K562 (cell line): ENCODE data around the gene MLXIPL. TPM values are rescaled to one million over a fixed set of nuclear protein-coding genes. Genes with fewer than 3 reads are reported as not detected.
A peak's percentile ranks its signal among the peaks of the same experiment; 100 is the strongest.

Experiments used
- BDP1 ChIP-seq: IDR thresholded peaks from 3 replicates; pipeline ENCODE4 v1.6.1; 2011; ENCODE audit not compliant: insufficient read length, insufficient read depth
- HBP1 ChIP-seq: fragments of 450-650 bp; formaldehyde crosslinking; IDR thresholded peaks from 2 replicates; pipeline ENCODE4 v1.4.0; 2022; ENCODE audit warnings: missing genetic modification characterization
- HMBOX1 ChIP-seq: sonication (generic); IDR thresholded peaks from 2 replicates; pipeline ENCODE4 v1.6.1; 2016
- NR2C1 ChIP-seq, 2 experiments: fragments of 450-650 bp; IDR thresholded peaks; 2 replicates each; pipeline ENCODE4 v1.6.1; 2017; ENCODE audit warnings: mild to moderate bottlenecking in 2 of 2, antibody characterized with exemption in 1 of 2, inconsistent platforms in 1 of 2, missing compliant biosample characterization in 1 of 2, missing genetic modification characterization in 1 of 2
- PCBP1 ChIP-seq: fragments of 200-400 bp; formaldehyde crosslinking; IDR thresholded peaks from 2 replicates; pipeline ENCODE4 v1.6.1; 2018; ENCODE audit warnings: mild to moderate bottlenecking, low read depth, low read length; ENCODE audit not compliant: poor library complexity, severe bottlenecking
- POLR2A ChIP-seq: fragments of 450-650 bp; conservative IDR thresholded peaks from 2 replicates; pipeline ENCODE4 v1.6.1; 2016
- POLR2B ChIP-seq: fragments of 450-650 bp; IDR thresholded peaks from 2 replicates; pipeline ENCODE4 v1.6.1; 2018; ENCODE audit warnings: low read depth; ENCODE audit not compliant: partially characterized antibody
- RBM34 ChIP-seq: fragments of 200-400 bp; formaldehyde crosslinking; IDR thresholded peaks from 2 replicates; pipeline ENCODE4 v1.6.1; 2018; ENCODE audit warnings: low read length, borderline replicate concordance; ENCODE audit not compliant: insufficient read depth
- SNIP1 ChIP-seq: fragments of 450-650 bp; IDR thresholded peaks from 2 replicates; pipeline ENCODE4 v1.7.1; 2017; ENCODE audit warnings: low read depth, mild to moderate bottlenecking
- ZNF347 ChIP-seq: fragments of 450-650 bp; formaldehyde crosslinking; IDR thresholded peaks from 2 replicates; pipeline ENCODE4 v1.4.0; 2020; ENCODE audit warnings: low read depth, mild to moderate bottlenecking, moderate library complexity
- ZNF639 ChIP-seq, 2 experiments: fragments of 200-800 bp in 1 of 2; sonication (Bioruptor generic) in 1 of 2; sonication (generic) in 1 of 2; formaldehyde crosslinking in 1 of 2; IDR thresholded peaks in 1 of 2; conservative IDR thresholded peaks in 1 of 2; 2 replicates each; pipeline versions ENCODE4 v1.5.0 to v1.6.1; 2016 to 2020; ENCODE audit warnings: missing compliant biosample characterization in 1 of 2, missing genetic modification characterization in 1 of 2, missing genetic modification reagents in 1 of 2
- polyA plus RNA-seq, 8 experiments: library from polyadenylated mRNA; depleted of rRNA in 4 of 8; stranded (reverse) in 5 of 8; unstranded in 3 of 8; fragments of >200 nt; fragmentation: Nextera tagmentation in 2 of 8; fragmentation: Illumina TruSeq in 1 of 8; extraction: Ambion mirVana in 2 of 8; extraction: Trizol in 1 of 8; gene quantifications; 2 replicates each; pipeline versions ENCODE4 v1.2.1 to v1.2.3, GENCODE V29; 2011 to 2014; ENCODE audit warnings: inconsistent platforms in 1 of 8, missing spikeins in 1 of 8
- total RNA-seq, 7 experiments: library from RNA; depleted of rRNA in 6 of 7; stranded (reverse); fragments of >200 nt in 6 of 7; fragmentation: Illumina TruSeq in 2 of 7; extraction: Trizol in 2 of 7; gene quantifications; 2 replicates each; pipeline versions ENCODE4 v1.2.1 to v1.2.3, GENCODE V29; 2011 to 2021; ENCODE audit warnings: low replicate concordance in 1 of 7
- TF ChIP-seq, protein P1 (sequence below): fragments of 250-450 bp; sonication (Bioruptor Pico); IDR thresholded peaks from 2 replicates; pipeline ENCODE4 v1.4.0; 2020; ENCODE audit warnings: mild to moderate bottlenecking, moderate library complexity
- TF ChIP-seq, protein P2 (sequence below): sonication (generic); formaldehyde crosslinking; IDR thresholded peaks from 2 replicates; pipeline ENCODE4 v1.8.0; 2023; ENCODE audit warnings: mild to moderate bottlenecking, missing genetic modification reagents
- TF ChIP-seq, protein P3 (sequence below): fragments of 250-450 bp; sonication (Bioruptor Pico); IDR thresholded peaks from 2 replicates; pipeline ENCODE4 v1.8.0; 2022; ENCODE audit warnings: inconsistent platforms
- TF ChIP-seq, protein P4 (sequence below): sonication (generic); formaldehyde crosslinking; IDR thresholded peaks from 2 replicates; pipeline ENCODE4 v1.8.1; 2023; ENCODE audit warnings: mild to moderate bottlenecking, missing genetic modification reagents, moderate library complexity

MLXIPL gene
- total and polyA plus RNA-seq, 9 of the 15 experiments (the other 6 are each of a cell fraction or from before 2014, with no cell fraction given) = 0.11 to 18.4 (median 1.4) TPM

DNA sequence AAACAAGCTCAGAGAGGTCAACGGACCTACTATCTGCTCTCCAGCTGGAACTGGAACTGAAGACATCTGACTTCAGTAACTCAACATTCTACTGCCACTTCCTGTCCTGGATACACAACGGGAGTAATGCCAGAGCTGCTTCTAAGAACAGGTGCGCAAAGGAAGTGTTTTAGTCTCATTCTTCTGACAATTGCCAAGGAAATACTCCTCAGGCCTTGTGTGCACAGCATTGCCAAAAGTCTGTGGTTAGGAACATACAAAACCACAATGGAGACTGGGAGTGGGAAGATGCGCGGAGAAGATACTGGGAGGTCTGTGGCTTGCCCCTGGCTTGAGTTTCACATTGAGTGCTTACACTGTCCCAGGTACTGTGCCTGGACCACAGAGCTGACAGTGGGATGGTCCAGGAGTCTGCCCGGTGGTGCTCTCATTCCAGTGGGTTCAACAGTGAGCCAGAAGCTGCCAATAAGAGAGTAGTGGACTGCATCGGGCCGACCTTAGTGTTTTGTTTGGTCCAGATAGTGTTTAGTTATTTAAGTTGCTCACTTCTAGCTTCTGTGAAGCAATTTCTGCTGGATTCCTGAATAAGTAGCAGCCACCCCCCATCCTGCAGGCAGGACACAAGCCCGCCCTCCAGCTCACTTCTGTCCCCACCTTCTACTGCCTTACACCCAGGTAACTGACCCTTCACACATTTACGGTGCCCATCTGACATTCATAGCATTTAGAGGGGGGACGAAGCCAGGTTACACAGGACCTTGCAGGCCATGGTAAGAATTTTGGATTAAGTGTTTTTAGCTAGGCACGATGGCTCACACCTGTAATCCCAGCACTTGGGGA is 56.3 kb downstream of the MLXIPL start (continued):
- TF ChIP-seq HMBOX1 = no peak
- TF ChIP-seq NR2C1 (IDR thresholded peaks at IDR 0.05) = no peak
- no peak for TF ChIP-seq NR2C1 (tag; IDR thresholded peaks at IDR 0.05)
- no peak for TF ChIP-seq SNIP1
- TF ChIP-seq ZNF639 (CRISPR knock-in tag; conservative IDR thresholded peaks at IDR 0.05 in 1 of 2, IDR thresholded peaks at IDR 0.05 in 1 of 2) = no peak
- TF ChIP-seq, protein P1, sequence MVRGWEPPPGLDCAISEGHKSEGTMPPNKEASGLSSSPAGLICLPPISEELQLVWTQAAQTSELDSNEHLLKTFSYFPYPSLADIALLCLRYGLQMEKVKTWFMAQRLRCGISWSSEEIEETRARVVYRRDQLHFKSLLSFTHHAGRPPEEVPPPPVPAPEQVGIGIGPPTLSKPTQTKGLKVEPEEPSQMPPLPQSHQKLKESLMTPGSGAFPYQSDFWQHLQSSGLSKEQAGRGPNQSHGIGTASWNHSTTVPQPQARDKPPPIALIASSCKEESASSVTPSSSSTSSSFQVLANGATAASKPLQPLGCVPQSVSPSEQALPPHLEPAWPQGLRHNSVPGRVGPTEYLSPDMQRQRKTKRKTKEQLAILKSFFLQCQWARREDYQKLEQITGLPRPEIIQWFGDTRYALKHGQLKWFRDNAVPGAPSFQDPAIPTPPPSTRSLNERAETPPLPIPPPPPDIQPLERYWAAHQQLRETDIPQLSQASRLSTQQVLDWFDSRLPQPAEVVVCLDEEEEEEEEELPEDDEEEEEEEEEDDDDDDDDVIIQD (CRISPR knock-in tag) = no peak
- no peak for TF ChIP-seq PCBP1
- TF ChIP-seq, protein P2, sequence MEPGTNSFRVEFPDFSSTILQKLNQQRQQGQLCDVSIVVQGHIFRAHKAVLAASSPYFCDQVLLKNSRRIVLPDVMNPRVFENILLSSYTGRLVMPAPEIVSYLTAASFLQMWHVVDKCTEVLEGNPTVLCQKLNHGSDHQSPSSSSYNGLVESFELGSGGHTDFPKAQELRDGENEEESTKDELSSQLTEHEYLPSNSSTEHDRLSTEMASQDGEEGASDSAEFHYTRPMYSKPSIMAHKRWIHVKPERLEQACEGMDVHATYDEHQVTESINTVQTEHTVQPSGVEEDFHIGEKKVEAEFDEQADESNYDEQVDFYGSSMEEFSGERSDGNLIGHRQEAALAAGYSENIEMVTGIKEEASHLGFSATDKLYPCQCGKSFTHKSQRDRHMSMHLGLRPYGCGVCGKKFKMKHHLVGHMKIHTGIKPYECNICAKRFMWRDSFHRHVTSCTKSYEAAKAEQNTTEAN = no peak
- TF ChIP-seq BDP1 = no peak
- TF ChIP-seq ZNF347 (CRISPR knock-in tag) = no peak
- no peak for TF ChIP-seq RBM34
- TF ChIP-seq POLR2A = peak; percentile 63
- no peak for TF ChIP-seq HBP1
- TF ChIP-seq, protein P3, sequence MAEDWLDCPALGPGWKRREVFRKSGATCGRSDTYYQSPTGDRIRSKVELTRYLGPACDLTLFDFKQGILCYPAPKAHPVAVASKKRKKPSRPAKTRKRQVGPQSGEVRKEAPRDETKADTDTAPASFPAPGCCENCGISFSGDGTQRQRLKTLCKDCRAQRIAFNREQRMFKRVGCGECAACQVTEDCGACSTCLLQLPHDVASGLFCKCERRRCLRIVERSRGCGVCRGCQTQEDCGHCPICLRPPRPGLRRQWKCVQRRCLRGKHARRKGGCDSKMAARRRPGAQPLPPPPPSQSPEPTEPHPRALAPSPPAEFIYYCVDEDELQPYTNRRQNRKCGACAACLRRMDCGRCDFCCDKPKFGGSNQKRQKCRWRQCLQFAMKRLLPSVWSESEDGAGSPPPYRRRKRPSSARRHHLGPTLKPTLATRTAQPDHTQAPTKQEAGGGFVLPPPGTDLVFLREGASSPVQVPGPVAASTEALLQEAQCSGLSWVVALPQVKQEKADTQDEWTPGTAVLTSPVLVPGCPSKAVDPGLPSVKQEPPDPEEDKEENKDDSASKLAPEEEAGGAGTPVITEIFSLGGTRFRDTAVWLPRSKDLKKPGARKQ (CRISPR knock-in tag) = no peak
- TF ChIP-seq POLR2B = peak; percentile 52
- TF ChIP-seq, protein P4, sequence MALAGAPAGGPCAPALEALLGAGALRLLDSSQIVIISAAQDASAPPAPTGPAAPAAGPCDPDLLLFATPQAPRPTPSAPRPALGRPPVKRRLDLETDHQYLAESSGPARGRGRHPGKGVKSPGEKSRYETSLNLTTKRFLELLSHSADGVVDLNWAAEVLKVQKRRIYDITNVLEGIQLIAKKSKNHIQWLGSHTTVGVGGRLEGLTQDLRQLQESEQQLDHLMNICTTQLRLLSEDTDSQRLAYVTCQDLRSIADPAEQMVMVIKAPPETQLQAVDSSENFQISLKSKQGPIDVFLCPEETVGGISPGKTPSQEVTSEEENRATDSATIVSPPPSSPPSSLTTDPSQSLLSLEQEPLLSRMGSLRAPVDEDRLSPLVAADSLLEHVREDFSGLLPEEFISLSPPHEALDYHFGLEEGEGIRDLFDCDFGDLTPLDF = no peak
